Right renal cortex interstitium (tissue), 3 donors: Measurements from ENCODE around the gene CLIC5. TPM values are rescaled to one million over a fixed set of nuclear protein-coding genes. Genes with fewer than 3 reads are reported as not detected.

ENCODE experiments used
- DNase-seq, 3 donors: peaks; one replicate each; pipeline ENCODE4 v3.0.0-alpha.2; 2013; ENCODE audit warnings: low read depth in 3 of 3, low spot score in 2 of 3
- polyA plus RNA-seq, 3 donors: library from polyadenylated mRNA; unstranded; fragments of 120-200 nt; gene quantifications; one replicate each; pipeline ENCODE4 v1.2.1, GENCODE V29; 2013; ENCODE audit not compliant: insufficient read length in 3 of 3

Gene CLIC5
- polyA plus RNA-seq, 3 donors: 194 to 233 (median 233) TPM

DNA sequence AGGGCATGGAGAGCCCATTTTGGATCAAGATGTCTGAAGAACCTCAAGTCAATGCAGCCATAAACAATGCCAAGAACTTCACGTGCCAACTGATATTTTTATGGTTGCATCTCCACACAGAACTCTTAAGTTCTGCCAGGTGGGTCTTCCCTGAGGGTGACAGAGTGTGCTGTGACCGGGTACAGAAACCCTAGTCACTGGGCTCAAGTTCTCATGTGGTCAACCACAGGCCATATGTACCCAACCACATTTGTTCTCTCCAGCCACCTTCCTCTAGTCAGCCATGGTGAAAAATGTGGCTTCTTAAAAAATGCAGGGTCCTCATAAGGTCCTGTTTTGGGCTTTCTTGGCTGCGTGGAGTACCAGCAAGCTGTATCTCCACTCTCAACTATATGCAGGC lies 48.9 kb downstream of the CLIC5 start:
- DNase-seq: no peak

DNA sequence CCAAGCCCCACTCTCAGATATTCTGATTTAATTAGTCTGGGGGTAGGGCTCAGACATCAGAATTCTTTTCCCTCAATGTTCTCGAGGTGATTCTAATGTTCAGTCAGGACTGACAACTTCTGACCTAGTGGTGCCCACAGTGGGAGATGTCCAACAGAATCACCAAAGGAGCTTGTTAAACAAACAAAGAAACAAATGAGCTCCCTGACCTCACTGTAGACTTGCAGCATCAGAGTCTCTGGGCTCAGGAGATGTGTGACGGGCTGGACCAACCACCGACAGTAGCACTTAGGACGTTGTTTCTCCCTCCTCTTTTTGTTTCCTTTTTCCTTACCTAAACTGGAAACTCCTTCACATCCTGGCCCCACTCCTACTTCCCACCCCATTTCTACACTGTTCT lies 49.3 kb downstream of the CLIC5 start:
- DNase-seq: no peak

DNA sequence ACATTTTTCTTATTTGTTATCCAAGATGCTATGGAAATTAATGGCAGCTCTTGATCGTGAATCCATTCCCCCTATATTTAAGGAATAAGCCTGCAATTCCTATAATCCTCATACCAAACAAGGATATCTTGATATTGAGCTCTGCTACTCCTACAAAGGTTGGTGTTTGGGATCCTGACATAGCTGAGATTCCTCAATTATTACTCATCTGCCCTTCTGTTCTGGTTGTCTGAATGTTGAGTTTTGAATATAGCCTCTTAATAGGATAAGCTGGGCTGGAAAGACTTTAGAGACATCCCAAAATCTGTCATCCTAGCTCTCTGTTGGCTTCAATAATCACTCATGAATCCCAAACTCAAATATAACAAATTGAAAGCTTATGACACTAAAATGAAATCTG lies 49.9 kb downstream of the CLIC5 start:
- no peak for DNase-seq

DNA sequence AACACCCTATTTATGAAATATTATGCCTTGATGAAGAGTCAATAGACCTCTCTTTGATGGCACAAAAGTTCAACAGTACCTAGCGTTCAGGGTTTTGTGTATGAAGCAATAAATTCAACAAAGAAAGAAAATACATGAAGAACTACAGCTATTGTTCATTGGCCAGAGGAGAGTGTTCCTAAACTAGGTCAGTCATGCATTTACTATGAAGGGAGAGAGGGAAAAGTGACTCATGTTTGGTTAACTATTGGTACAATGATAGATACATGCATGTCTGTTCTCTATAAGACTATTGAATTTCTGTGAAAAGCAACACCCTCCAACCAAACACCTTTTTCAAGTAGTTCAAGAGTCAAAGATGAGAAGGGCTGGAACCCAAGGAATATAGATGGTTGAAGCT lies 50.7 kb downstream of the CLIC5 start:
- DNase-seq: no peak

DNA sequence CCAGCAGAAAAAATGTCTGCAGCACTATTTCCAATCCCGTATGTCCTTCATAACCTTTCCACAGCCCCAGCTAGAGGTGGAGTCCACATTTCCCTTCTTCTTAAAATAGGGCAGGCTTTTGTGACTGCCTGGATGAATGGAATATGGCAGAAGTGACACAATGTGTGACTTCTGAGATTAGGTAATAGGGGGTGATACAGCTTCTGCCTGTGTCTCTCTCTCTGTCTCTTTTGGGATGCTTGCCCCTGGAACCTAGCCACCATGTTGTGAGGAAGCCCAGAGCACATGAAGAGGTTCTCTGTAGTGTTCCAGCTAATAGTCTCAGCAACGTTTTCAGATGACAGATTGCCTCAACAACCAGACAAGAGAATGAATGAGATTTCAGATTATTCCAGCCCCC lies 51.4 kb downstream of the CLIC5 start:
- DNase-seq: no peak

DNA sequence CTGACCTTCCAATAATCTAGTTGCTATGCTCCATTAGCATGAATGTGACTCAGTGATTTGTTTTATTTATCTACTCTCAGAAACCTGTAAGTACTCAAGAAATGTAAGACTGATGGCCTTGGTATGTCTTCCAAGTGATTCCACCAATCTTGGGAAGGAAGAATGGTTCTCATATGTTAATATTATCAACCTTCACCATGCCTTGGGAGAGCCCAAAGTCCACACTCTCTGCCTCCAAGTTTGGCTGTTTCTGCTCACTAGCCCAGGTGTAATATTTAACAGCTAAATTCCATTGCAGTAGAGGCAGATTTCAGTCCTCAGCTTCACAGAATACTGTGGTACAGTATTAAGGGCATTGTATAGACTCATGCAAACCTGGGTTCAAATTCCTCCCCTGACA lies 51.8 kb downstream of the CLIC5 start:
- DNase-seq: no peak

DNA sequence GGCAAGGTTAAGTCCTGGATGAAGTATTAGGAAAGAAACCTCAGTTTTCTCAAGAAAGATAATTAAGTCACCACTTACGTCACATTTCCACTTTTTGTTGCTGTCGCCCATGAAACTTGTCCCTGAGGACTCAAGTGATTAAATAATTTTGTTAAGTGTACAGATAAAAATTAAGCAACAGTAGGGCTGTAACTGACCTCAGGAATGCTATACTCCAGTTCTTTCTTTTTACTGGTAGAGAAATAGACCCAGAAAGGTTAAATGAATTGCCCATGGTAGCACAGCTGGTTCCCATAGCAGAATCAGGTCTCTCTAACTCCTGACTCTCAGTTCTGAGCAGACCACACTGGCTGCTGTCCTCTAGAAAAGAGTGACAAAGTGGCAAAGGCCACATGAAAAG lies 54.5 kb downstream of the CLIC5 start:
- no peak for DNase-seq

DNA sequence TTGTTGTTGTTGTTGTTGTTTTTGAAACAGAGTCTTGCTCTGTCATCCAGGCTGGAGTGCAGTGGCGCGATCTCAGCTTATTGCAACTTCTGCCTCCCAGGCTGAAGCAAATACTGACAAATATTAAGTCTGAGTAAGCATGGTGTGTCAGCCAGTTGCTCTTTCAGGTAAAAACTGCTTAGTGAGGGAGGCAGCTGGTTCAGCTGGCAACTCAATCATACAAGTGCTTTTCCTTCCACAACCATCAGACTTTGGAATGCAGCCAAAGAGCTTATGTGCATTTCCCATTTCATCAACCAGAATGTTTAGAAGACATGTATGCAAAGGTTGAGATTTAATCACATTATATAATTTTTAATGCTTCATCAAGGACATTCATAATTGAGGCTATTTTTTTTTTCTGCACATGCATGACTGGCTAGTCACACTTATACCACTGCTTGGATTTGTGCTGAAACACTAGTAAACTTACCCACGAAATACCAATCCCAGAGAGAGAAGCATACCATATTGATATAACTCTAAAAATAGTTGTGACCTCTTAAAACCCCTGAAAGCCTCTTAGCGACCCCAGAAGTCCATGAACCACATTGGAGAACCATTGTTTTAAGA lies 56.0 kb downstream of the CLIC5 start:
- DNase-seq: no peak

DNA sequence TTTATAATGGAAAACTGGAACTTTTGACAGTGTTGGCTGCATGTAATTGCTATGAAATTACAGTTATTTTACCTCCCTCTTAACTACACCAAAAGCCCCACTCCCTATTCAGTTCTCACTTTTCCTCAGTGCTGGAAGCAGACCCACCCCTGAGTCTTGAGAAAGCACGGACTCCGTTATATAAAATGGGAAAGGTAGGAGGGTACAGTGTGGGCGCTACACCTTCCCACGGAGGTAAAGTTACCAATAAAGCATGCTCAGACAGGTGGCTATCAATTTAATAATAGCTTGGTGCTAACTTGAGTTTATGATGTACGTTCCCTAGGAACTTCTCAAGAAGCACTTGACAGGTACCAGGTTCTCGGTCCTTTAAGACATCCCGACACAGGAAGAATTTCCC lies 59.0 kb downstream of the CLIC5 start:
- DNase-seq: no peak

DNA sequence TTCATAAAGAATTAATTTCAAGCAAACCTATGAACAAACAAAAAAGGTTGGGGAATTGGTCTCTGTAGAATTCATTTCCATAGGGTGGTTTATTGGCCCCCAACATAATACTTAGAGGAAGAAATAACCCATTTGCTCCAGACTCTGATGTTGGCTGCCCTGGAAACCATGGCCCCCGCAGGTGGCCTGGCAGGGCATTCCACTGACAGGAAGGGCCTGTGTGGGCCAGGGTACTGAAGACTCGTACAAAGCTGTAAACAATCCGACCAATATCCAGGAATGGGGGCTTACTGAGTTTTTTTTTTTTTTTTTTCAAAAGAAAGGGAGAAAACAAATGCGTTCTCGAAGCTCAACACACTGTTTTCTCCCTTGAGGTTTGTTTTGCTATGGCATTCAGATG lies 59.5 kb downstream of the CLIC5 start:
- DNase-seq: no peak

DNA sequence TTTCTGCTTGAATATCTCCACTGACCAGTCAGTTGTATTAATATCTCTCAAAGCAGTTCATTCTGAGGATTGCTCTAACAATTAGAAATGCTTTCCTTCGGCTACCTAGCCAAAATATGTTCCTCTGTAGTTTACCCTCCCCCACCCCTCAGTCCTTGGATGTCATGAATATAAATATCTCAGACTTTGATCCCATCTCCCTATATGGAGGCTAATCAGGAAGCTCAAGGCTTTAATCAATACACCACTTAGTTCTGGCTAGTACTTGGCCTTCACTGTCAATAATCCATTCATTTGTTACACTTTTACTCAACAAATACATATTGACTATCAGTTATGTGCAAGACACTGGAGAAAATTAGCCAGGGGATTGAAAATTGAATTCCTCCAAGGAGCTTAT lies 60.1 kb downstream of the CLIC5 start:
- DNase-seq: no peak

DNA sequence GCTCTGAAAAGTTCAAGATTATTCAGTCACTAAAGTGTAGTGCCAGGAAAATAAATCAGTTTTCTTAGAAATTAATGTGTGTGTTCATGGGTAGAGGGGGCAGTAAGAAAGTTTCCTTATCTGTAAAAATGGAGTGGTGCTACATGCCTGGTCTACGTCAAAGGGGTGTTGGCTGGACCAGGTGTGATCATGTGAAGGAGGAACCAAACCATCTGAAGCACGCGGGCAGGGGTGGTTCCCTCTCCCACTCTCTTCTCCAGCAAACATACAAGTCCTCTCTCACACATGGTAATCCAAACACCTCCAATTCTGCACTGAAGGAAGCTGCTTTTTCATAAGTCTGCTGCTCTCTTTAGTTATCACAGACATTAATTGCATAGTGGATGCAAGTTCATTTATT lies 63.1 kb downstream of the CLIC5 start:
- no peak for DNase-seq

DNA sequence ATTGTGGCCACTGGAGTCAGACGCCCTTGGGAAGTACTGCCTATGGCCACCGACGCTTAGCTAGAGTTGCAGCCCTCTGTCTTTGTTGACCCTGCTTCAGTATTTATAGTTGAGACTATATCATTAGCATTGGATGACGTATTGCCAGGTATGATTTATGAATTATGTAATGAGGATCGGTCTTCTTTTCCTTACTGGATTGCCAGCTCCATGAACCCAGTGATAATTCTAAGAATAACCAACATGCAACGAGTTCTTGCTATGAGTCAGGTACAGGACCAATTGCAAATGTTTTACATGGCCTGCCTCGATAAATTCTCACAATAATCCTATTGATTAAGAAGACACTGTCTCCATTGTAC lies 63.5 kb downstream of the CLIC5 start:
- DNase-seq: no peak

DNA sequence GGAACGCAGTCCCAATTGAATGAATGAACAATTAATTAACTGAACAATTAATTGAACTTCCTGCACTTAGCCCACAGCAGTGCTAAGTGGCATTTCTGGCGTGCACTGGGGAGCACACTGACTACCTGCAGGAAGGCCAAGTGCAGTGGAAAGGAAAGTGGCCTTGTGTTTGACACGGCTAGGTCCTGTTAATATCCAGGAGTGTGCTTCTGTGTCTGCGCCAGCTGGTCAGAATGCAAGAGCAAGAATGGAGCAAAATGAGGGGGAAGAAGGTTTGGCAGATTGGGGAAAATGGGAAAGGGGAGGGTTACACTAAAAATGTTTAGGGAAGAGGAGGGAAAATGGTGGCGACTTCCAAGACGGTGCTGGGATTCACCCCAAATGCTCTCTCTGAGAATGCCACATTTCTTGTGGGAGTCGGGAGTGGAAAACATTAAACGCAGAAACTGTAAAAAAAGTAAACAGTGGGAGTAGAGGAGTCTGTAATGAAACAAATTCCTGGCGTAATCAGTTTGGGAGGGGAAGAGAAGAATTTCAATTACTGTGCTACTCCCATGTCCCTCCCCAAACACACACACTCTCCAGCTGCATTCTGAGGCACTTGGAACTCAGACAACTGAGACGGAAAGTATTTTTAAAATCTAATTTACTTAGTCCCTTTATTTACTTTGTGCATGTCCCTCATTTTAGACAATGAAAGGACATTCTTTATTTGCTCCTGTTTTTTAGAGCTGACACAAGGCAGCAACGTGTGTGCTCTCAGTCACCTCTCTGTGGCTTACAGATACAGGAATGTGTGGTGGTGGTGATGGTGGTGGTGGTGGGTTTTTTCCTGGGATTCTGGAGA lies 64.1 kb downstream of the CLIC5 start:
- DNase-seq: peak; percentile 42 to 65 (median 60)

DNA sequence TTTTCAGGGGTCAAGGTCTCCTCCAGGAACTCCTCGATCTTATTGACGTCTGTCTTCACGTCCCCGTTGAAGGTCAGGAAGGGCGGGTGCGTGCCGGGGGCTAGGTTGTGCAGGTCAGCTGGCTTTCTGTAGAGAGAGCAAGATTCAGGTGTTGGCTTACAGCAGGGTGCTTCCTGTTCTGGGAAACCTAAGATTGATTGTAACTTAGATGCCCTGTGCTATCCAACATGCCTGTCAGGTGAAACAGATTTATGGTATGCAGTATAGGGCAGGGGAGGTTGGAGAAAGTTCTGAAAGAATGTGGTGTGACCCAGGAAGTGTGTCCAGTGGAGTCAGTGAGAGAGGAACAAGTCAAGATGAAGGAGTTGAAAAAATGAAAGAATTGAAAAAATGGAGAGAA lies 66.4 kb downstream of the CLIC5 start:
- no peak for DNase-seq

DNA sequence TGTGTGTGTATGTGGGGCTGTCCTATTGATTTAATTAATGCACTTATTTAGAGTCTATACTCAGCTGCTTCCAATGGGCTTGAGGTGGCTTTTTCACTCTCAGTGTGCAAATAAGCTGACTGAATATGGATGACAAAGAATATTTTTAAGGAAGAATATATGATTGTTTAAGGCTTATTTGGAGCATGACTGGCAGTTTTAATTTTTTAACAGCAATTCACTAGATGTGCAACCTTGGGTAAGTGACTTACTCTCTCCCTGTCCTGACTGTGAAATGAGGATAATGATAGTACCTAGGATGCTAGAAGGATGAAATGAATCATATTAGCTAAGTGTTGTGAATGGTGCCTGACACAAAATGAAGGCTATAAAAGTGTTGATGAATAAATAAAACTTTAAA lies 67.9 kb downstream of the CLIC5 start:
- DNase-seq: no peak

DNA sequence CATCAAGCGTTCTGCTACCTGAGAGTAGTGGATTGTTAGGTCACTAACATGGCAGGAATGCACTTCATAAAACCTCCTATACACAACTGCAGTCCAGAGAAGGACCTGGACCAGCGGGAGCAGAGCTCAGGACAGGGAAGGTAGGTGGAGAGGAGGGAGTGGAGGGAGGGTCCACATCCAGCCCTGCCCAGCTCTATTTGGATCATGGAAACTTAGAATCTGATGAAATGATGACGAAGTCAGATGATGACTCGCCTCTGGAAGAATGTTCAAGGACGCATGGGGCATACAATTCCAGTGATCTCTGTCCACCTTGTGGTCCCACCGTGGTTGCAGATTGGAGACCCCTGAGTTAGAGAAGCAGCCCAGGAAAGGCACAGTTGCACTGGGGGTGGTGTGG lies 68.8 kb downstream of the CLIC5 start:
- no peak for DNase-seq

DNA sequence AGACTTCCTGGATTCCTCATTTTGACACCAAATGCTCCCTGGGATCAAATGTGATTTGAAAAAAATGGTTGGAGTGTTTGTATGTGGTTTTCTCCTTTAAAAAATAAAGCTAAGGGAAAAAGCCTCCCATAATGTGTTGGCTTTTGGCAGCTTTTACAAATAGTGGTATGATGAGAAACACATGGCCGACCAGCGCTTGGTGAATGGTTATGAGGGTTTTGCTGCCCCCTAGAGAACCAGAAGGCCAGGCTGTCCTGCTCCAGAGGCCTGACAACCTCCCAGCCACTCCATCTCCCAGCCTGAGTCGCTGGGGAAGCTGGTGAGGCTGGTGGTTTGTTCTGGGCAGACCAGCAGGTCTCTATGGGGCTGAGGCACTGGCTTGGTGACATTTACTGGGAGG lies 69.3 kb downstream of the CLIC5 start:
- DNase-seq: no peak

DNA sequence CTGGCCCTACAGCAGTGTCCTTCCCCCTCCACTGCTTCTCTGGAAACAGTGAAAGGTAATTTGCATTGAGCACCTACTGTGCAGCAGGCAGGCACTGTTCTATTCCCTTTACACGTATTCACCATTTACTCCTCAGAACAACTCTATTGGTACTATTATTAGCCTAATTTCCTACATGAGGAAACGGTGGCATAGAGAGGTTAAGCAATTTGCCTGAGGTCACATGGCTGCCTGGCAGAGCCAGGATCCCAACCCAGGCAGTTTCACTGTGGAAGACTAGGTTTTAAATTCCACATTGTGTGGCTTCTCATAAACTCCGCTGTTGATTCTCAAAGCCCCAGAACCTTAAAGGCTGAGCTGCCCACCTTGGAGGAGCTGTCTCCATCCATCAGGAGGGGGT lies 72.7 kb downstream of the CLIC5 start:
- DNase-seq: no peak

DNA sequence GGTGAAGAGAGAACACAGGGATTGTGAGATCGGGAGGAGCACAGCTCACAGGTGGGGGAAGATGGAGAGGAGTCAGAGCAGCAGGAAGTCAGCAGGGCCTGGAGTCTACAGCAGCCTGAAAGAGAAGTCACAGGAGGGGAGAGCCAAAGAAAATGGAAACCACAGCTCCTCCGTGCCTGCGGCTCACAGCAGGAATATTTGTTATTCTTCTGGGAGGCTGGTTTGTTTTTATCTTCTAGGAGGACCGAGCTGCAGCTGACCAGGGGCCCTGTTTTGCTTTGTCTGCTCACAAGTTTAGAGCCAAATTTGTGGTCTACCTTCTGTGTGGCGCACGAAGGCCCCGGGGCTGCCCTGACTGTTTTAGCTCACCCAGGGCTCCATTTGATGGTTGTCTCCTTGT lies 81.8 kb downstream of the CLIC5 start:
- no peak for DNase-seq

DNA sequence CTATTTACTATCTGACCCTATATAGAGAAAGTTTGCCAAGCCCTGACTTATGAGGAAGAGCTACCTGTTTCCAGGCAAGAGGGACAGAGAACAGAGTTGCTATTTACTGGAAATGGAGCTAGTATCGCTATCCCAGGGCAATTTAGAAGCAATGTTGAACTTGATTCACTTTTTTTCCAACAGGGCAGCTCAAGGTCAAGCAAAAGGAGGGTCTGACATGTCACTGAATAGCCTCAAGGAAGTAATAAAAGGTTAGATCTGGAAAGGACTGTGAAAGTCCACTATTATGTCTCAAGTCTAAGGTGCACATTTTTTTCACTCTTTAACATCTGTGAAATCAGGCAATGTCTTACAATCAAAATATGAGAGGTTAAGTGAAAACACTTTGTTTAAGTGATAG lies 84.4 kb downstream of the CLIC5 start:
- no peak for DNase-seq

DNA sequence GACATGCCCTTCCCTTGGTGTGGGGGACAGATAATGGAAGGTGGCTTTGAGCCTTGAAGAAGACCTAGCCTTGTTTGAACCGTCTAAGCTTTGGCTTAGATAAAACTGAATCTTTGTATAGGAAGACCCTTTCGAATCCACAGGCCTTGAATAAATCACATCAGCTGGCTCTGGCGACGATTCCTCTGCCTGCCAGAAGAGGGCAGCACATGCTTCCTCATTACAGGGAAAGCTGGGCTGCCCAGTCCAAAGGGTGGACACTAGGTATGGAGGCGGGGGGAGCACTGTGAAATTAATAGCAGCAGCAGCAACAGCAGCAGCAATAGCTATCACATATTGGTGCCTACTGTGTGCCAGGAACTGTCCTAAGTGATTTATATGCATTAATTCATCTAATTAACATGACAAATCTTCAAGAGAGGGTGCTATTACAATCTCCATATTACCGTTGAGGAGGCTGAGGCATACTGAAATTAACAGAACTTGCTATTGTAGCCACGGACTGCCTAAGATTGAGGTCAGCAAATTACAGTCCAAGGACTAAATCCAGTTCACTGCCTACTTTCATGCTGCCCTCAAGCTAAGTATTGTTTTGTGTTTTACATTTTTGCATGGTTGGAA lies 85.1 kb downstream of the CLIC5 start:
- peak in 1 of 3 donors; percentile 73 for DNase-seq
